GM04504 (cell line): ENCODE measurements around the gene SMIM41.

Experiments used
- DNase-seq: peaks from one replicate; pipeline ENCODE4 v3.0.0-alpha.2; 2012; ENCODE audit warnings: low read depth

SMIM41 gene

DNA sequence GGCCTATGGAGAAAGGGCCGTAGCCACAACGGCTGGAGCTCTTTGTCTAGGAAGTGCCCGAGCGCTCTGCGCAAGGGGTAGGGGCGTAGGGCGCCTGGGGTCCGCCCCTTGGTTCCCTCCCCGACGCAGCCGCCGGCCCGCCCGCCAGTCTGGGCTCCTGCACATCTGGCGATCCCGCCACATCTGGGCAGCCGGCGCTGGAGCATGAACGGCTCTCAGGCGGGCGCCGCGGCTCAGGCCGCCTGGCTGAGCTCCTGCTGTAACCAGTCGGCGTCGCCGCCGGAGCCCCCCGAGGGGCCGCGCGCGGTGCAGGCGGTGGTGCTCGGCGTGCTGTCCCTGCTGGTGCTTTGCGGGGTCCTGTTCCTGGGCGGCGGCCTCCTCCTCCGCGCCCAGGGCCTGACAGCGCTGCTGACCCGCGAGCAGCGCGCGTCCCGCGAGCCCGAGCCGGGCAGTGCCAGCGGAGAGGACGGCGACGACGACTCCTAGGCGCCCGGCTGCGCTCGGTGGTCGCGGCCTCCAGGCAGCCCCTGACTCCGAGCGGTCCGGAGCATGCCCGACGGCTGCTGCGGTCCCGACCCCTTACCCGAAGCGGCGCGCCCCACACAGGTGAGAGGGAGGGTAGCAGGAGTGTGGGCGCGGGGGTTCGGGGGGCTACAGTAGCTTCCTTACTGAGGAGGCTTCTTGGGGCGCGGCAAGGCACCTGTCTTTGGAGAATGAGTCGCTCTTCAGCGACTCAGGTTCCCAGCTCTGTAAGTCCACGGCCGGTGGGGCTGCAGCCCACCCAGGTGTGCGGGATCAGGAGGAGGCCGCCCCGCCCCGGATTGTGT is at the start of gene SMIM41:
Gene SMIM41, plus strand, starts transcription at position 129 of the 827 bp plus-strand sequence. Its CDS starts 76 bp downstream, at position 205.
- no peak for DNase-seq

GRCh38 chr12:52032446-52032803 is 47.1 kb upstream of the SMIM41 start:
- no peak for DNase-seq

GRCh38 chr12:52032804-52033445 is 46.6 kb upstream of the SMIM41 start:
- peak; percentile 90 for DNase-seq

DNA sequence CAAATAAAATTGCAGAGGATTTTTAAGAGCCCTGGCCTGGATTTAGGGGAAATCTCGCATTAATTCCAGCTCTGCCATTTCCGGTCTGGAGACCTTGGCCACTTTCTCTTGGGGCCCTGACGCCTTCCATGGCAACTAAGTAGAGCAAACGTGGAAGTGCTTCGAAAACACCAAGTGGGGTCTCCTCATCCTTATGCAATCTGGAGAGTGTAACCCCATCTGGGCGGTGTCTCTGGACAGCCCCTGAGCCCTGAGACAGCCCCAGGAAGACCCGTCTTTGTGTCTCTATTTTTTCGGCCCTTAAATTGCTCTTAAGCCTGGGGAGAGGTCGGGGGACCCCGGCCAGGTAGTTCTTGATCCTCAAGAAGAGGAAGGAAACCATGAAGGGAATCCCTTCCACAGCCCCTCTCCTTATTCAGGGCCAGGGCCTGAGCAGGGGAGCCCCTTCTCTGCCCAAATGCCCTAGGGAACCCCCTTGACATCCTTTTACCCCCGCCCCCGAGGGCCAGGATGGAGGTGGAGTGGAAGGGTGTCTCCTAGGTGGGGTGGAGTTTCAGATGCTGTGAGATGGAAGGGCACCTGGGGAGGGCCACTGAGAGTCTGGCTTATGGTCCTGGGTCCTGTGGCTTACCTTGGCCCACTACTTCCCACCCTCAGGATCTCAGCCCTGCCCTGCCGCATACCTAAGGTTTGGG is 45.9 kb upstream of the SMIM41 start:
- DNase-seq: no peak

GRCh38 chr12:52035190-52035589 is 44.3 kb upstream of the SMIM41 start:
- no peak for DNase-seq

GRCh38 chr12:52035926-52036325 is 43.6 kb upstream of the SMIM41 start:
- no peak for DNase-seq

GRCh38 chr12:52036587-52037171 is 42.8 kb upstream of the SMIM41 start:
- peak; percentile 66 for DNase-seq

DNA sequence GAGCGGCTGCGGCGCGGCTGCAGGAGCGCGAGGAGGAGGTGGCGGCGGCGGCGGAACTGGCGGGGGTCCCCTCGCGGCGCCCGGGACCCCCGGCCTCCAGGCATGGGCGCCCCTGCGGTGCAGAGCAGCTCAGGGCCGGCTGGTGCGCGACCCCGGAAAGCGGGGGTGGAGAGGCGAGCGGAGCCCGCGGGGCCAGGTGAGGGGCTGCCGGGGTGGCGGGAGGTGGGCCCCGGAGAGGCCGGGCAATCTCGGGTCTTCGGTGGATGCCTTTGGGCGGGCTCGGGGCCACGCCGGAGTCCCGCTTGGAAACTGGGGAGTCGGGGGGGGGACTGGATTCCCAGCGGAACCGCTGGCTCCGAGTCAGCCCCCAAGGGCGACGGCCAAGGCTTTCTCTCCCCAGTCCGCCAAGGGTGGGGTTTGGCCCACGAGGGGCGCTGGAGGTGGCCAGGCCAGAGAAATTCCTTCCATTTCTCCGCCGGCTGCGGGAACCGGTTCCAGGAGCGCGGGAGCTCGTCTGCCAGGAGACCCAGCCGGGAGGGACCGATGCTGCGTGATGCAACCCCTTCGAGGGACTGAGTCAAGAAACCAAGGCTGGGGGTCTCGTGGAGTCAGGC is 42.1 kb upstream of the SMIM41 start:
- DNase-seq: no peak

GRCh38 chr12:52038447-52038846 is 41.1 kb upstream of the SMIM41 start:
- no peak for DNase-seq

- DNase-seq: no peak
Measured at GRCh38 chr12:52041035-52041434, 38.5 kb upstream of the SMIM41 start.

DNA sequence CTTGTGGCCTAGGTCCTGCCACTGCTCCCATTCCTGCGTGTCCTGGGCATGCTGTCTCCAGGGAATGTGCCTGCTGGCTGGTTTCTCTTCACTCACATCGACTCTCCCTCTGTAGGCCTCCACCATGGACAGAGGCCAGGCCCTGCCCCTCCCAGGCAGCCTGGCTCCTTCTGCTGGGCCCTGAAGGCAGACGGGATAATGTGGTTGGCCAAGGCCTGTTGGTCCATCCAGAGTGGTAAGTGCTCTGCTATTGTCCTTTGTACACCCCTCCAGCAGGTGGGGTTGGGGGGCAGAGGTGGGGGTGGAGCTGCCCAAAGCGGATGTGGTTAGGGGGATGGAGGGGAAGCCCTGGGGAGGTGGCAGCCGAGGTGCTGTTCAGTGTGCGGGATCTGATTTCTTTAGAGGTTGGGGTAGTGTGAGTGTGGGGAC is 37.8 kb upstream of the SMIM41 start:
- no peak for DNase-seq

DNA sequence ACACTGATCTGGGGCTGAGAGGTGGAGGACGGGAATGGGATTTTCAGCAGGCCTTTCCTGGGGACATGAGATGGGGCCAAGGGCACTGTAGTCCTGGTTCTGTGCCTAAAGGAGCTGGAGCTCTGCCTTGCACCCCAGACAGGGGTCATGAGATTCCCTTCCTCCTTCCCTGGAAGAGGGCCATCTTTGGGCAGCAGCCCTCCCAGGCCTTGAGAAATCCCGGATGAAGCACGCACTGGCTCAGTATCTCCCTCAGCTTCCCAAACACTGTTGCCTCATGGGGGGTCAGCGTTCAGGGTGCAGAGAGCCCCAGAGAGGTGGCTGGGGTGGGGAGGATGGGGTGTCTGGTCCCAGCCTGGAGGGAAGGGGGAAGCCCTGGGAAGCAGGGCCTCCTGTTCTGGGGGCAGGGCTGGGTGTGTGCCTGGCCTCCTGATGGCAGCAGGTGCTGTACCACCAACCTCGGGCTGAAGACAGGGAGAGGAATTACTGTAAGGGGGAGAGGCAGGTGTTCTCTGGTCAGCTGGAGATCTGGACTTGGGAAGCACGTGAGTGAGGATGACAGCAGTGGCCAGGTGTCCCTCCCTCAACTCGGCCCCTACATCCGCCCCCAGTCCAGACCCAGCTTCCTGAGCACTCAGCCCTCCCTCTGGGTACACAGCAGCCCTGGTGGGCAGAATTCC is 36.7 kb upstream of the SMIM41 start:
- DNase-seq: no peak

DNA sequence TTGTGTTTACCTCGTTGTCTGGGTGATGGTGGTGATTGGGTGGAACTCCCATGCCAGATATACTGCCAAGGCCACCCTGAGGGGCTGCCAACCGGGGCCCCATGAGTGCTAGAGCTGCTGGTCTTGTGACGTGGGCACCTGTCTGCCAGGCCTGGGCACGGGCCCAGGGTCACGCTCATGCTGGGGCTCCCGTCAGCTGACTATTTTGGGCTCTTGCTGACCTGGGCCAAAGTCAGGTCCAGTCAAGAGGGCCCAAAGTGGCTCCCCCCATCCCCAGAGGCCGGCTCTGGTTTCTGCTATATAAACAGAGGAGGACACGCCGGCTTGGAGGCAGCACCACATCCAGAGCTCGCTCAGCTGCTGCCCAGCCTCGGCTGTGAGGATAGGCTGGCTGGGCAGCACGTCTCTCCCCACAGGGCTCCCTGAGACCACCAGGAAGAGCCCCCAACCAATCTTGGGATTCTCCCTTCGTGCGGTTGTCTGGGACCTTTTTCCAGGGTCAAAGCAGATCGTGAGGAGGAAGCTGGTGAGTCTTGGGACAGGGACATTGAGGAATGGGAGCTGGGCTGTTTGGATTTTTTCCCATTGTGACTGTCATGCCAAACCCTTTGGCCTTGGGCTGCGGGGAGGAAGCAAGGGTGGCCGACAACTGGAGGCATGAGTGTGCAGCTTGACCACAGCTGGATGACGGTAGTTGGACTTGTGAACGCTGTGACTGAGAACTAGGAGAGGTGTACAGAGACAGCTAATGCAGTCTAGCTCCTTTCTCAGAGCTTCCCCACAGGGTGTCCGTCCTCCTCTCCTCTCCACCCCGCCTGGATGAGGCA is 35.9 kb upstream of the SMIM41 start:
- no peak for DNase-seq

GRCh38 chr12:52044292-52044983 is 35.1 kb upstream of the SMIM41 start:
- peak; percentile 90 for DNase-seq

- no peak for DNase-seq
Measured at GRCh38 chr12:52045794-52046199, 33.7 kb upstream of the SMIM41 start.

- DNase-seq: no peak
Measured at GRCh38 chr12:52046859-52047258, 32.6 kb upstream of the SMIM41 start.

DNA sequence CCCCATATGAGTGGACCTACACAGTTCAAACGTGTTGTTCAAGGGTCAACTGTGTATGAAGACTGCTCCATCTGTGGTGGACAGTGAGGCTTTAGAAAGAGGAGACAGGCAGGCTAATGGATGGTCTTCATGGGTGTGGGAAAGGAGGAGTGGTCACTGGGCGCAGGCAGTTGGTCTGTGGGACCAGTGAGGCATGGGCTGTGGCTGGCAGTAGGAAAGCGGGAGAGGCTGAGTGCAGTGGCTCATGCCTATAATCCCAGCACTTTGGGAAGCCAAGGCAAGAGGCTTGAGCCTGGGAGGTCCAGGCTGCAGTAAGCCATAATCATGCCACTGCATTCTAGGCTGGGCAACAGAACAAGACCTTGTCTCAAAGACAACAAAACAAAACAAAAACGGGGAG is 30.2 kb upstream of the SMIM41 start:
- no peak for DNase-seq

- DNase-seq: no peak
Measured at GRCh38 chr12:52049688-52050087, 29.8 kb upstream of the SMIM41 start.

DNA sequence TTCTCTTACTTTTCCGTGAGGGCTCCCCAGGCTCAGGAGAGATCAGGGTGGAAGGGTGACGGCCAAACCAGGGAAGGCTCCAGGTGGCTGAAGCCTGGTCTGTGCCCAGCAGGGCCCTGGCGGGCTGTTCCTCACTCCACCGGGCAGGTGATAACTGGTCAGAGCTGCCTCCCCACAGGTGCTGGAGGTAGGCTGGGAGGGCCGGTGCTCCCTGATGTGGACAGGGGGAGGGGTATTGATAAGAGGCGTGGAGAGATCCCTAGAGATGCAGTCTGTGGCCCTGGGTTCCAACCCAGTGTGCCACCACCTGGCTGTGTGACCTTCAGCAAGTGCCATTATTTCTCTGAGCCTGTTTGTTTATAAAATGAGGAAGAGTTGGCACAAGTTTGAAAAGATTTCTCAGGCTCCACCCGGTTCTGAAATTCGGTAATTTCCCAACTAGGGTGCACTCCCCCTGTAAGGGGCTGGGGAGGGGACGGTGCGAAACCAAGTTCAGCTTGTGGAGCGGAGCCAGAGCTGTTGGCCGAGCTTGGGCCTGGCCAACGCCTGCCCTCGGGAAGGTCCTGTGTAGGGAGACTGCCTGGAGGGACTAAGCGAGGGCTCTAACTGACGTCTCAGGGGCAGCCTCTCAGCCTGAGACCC is 29.3 kb upstream of the SMIM41 start:
- DNase-seq: no peak
